ENCODE results near the gene HAO1. TPM values are rescaled to one million over a fixed set of nuclear protein-coding genes. Genes with fewer than 3 reads are reported as not detected.
A peak's percentile ranks its signal among the peaks of the same experiment; 100 is the strongest.

The HAO1 gene
- total and polyA plus RNA-seq, 9 of the 15 experiments (the other 6 are each of a cell fraction or from before 2014, with no cell fraction given): not detected

DNA sequence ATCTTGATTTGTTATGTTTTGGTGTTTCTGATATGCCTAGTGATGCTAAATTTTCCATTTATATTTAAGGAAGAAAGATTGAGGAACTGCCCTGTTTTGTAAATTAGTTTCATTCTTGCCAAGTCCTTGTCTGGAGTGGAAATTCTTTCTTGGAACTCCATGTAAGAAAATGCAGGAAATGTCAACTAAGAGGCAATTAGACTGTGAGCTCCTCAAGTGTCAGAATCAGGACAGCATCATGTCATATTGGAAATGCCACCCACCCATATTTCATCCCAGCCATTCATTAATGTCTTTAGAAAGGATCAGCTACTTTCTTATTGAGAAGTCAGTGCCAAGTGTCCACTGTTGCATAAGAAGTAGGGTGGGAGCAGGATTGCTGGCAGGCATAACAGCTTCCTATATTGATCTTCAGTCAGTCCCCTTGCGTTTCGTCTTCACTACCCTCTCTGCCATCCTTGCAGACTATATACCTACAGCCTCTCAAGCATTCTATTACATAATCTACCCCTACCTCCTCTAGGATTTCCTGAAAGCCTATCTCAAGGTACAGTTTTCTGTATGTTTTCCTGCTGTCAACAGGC, 42.4 kb downstream of the HAO1 start:
- no peak overlapping the region for H3K4me2 ChIP-seq (ENCODE audit: insufficient read depth, low read length)
- H3K4me1 ChIP-seq (replicated peaks in 1 of 2; ENCODE audit: control insufficient read depth in 2 of 2, insufficient read depth in 2 of 2, low read length in 2 of 2): no peaks in the 10 kb centered on the region
- H3K36me3 ChIP-seq (ENCODE audit: control insufficient read depth, insufficient read depth, low read length): no peaks in the 10 kb centered on the region
- BruUV-seq (replicated peaks): no TSS peak
- H3K9me1 ChIP-seq (ENCODE audit: control insufficient read depth, insufficient read depth, low read length): no peaks in the 10 kb centered on the region
- H3K27ac ChIP-seq (ENCODE audit: extremely low read depth, low read depth, low read length): no peak overlapping the region
- DNase-seq (ENCODE audit: extremely low read depth in 1 of 4, low spot score in 3 of 4): no peak
- no peaks in the 10 kb centered on the region for H3K9me3 ChIP-seq (replicated peaks; ENCODE audit: control insufficient read depth, insufficient read depth, low read depth, low read length)
- H3K9ac ChIP-seq (ENCODE audit: insufficient read depth in 1 of 2, low read depth in 2 of 2, low read length in 2 of 2): no peak overlapping the region
- no peaks in the 10 kb centered on the region for H3K79me2 ChIP-seq (ENCODE audit: control insufficient read depth, insufficient read depth, low read length)
- TF ChIP-seq TCF7L2 (IDR thresholded peaks at IDR 0.05; ENCODE audit: low read depth, low read length): no peak
- H4K20me1 ChIP-seq (replicated peaks; ENCODE audit: control insufficient read depth, insufficient read depth, low read length): no peaks in the 10 kb centered on the region
- intact Hi-C loops (cut with micrococcal nuclease): no loop called here
- no peak overlapping the region for H2AFZ ChIP-seq (ENCODE audit: low read depth, low read length)
- 0% methylated on average over 2 of the region's 2 CpGs for WGBS (ENCODE audit: insufficient coverage, low coverage, missing lambda C conversion rate)
- in situ Hi-C loops (cut with MboI): no loop called here
- no peak for FAIRE-seq
- CTCF ChIA-PET (ENCODE audit: low intra/inter-chr PET ratio): no interaction called here
- H3K27me3 ChIP-seq (ENCODE audit: control insufficient read depth in 2 of 2, insufficient read depth in 2 of 2, low read length in 2 of 2): no peaks in the 10 kb centered on the region
- POLR2A ChIA-PET: no interaction called here
- no peak overlapping the region for H3K4me3 ChIP-seq
- no peak for ATAC-seq

DNA sequence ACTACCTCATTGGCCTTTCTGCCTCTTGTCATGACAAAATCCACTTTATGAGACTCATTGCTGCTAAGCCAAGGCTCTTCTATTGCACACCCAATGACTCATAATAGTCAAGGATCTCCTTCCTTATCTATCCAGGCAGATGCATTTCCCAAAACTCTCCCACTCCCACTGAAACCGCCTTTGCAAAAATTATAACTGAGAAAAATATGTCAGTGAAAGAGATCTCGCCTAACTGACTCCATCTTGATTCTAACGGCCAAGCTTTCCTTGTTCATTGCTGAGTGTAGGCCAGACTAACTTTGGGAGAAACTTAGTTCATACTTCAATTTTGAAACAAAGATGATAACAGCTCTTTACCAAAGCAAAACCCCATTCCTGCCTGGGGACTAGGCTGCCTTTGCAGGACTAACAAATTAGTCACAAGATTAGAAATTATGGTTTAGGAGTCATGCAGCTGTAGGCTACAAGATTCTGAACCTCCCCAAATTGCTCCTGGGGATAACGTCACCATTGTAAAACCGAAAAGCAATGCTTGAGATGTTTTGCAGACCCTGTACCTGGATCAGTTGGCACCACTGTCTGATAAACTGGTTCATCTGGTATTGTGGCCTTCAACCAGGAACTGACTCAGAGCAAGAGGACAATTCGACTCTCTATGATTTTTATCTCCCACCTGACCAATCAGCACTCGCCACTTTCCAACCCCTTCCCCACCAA, 47.1 kb downstream of the HAO1 start:
- H3K36me3 ChIP-seq (ENCODE audit: control insufficient read depth, insufficient read depth, low read length): no peaks in the 10 kb centered on the region
- H3K27ac ChIP-seq (ENCODE audit: extremely low read depth, low read depth, low read length): no peak overlapping the region
- no peaks in the 10 kb centered on the region for H3K27me3 ChIP-seq (ENCODE audit: control insufficient read depth in 2 of 2, insufficient read depth in 2 of 2, low read length in 2 of 2)
- no peak overlapping the region for H3K9ac ChIP-seq (ENCODE audit: insufficient read depth in 1 of 2, low read depth in 2 of 2, low read length in 2 of 2)
- intact Hi-C loops (cut with micrococcal nuclease) (no loop called here), in situ Hi-C loops (cut with MboI) (no loop called here)
- no peaks in the 10 kb centered on the region for H3K9me1 ChIP-seq (ENCODE audit: control insufficient read depth, insufficient read depth, low read length)
- H3K4me3 ChIP-seq: no peak overlapping the region
- H3K4me1 ChIP-seq (replicated peaks in 1 of 2; ENCODE audit: control insufficient read depth in 2 of 2, insufficient read depth in 2 of 2, low read length in 2 of 2): no peaks in the 10 kb centered on the region
- H3K9me3 ChIP-seq (replicated peaks; ENCODE audit: control insufficient read depth, insufficient read depth, low read depth, low read length): no peaks in the 10 kb centered on the region
- no peak overlapping the region for H2AFZ ChIP-seq (ENCODE audit: low read depth, low read length)
- no peaks in the 10 kb centered on the region for H3K79me2 ChIP-seq (ENCODE audit: control insufficient read depth, insufficient read depth, low read length)
- ChIA-PET CTCF (ENCODE audit: low intra/inter-chr PET ratio) (interaction anchor here (0.6 kb wide), 1 partner anchor 1824 kb away, joined by 3 read pairs; no protein-coding TSS in a partner anchor), POLR2A (no interaction called here)
- ATAC-seq (no peak), DNase-seq (ENCODE audit: extremely low read depth in 1 of 4, low spot score in 3 of 4) (no peak), FAIRE-seq (no peak)
- H3K4me2 ChIP-seq (ENCODE audit: insufficient read depth, low read length): no peak overlapping the region
- H4K20me1 ChIP-seq (replicated peaks; ENCODE audit: control insufficient read depth, insufficient read depth, low read length): no peaks in the 10 kb centered on the region
- WGBS (ENCODE audit: insufficient coverage, low coverage, missing lambda C conversion rate): 0% methylated on average over 6 of the region's 7 CpGs
- BruUV-seq (replicated peaks): no TSS peak
- TF ChIP-seq PYGO2 (tag; IDR thresholded peaks at IDR 0.05): no peak
- TF ChIP-seq RUNX1 (IDR thresholded peaks at IDR 0.05; ENCODE audit: low read depth): no peak
- TF ChIP-seq, protein P1, sequence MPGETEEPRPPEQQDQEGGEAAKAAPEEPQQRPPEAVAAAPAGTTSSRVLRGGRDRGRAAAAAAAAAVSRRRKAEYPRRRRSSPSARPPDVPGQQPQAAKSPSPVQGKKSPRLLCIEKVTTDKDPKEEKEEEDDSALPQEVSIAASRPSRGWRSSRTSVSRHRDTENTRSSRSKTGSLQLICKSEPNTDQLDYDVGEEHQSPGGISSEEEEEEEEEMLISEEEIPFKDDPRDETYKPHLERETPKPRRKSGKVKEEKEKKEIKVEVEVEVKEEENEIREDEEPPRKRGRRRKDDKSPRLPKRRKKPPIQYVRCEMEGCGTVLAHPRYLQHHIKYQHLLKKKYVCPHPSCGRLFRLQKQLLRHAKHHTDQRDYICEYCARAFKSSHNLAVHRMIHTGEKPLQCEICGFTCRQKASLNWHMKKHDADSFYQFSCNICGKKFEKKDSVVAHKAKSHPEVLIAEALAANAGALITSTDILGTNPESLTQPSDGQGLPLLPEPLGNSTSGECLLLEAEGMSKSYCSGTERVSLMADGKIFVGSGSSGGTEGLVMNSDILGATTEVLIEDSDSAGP (CRISPR knock-in tag; IDR thresholded peaks at IDR 0.05): no peak
- TF ChIP-seq PRMT5 (CRISPR knock-in tag; IDR thresholded peaks at IDR 0.05): no peak
- TF ChIP-seq, protein P2, sequence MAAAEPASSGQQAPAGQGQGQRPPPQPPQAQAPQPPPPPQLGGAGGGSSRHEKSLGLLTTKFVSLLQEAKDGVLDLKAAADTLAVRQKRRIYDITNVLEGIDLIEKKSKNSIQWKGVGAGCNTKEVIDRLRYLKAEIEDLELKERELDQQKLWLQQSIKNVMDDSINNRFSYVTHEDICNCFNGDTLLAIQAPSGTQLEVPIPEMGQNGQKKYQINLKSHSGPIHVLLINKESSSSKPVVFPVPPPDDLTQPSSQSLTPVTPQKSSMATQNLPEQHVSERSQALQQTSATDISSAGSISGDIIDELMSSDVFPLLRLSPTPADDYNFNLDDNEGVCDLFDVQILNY (CRISPR knock-in tag; IDR thresholded peaks at IDR 0.05): no peak
- TF ChIP-seq, protein P3, sequence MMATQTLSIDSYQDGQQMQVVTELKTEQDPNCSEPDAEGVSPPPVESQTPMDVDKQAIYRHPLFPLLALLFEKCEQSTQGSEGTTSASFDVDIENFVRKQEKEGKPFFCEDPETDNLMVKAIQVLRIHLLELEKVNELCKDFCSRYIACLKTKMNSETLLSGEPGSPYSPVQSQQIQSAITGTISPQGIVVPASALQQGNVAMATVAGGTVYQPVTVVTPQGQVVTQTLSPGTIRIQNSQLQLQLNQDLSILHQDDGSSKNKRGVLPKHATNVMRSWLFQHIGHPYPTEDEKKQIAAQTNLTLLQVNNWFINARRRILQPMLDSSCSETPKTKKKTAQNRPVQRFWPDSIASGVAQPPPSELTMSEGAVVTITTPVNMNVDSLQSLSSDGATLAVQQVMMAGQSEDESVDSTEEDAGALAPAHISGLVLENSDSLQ (IDR thresholded peaks at IDR 0.05): no peak
- TF ChIP-seq SRF (CRISPR knock-in tag; IDR thresholded peaks at IDR 0.05): no peak
- no peak for TF ChIP-seq ZNF263 (CRISPR knock-in tag; IDR thresholded peaks at IDR 0.05; ENCODE audit: borderline replicate concordance)
- no peak for TF ChIP-seq ETV1 (tag; conservative IDR thresholded peaks at IDR 0.05; ENCODE audit: low read depth)
- peak in 1 of 2 experiments; percentile 56; a peak in 2 of 4 replicates for TF ChIP-seq MAZ (CRISPR knock-in tag; conservative IDR thresholded peaks at IDR 0.05 in 1 of 2, IDR thresholded peaks at IDR 0.05 in 1 of 2)

Data from K562 (cell line).